Activated T-helper 1 cell treated with anti-CD3 and anti-CD28 coated beads, Interleukin-12 subunit alpha, Interleukin-12 subunit beta, Interleukin-2, Interleukin-4 antibody, amounts not matched to agents 30 ng/mL and 10 ng/mL and 1 ng/mL, durations not matched to agents 14 hours and 24 hours and 36 hours (primary cell): ENCODE results near the gene USP37. TPM values are rescaled to one million over a fixed set of nuclear protein-coding genes. Genes with fewer than 3 reads are reported as not detected.

ENCODE experiments used
- DNase-seq: peaks from one replicate; pipeline ENCODE4 v3.0.0; 2021; ENCODE audit warnings: low spot score
- H3K27ac Mint-ChIP-seq: one replicate; pipeline ENCODE4 v1.8.0; 2021; ENCODE audit warnings: mild to moderate bottlenecking, mixed read lengths
- H3K27me3 Mint-ChIP-seq: one replicate; pipeline ENCODE4 v1.8.0; 2022; ENCODE audit warnings: mild to moderate bottlenecking, moderate library complexity, mixed read lengths; ENCODE audit not compliant: insufficient read depth
- H3K36me3 Mint-ChIP-seq: one replicate; pipeline ENCODE4 v1.8.0; 2021; ENCODE audit warnings: low read depth, mixed read lengths
- H3K4me1 Mint-ChIP-seq: one replicate; pipeline ENCODE4 v1.8.0; 2021; ENCODE audit warnings: low read depth, mixed read lengths
- H3K4me3 Mint-ChIP-seq: one replicate; pipeline ENCODE4 v1.8.0; 2021; ENCODE audit warnings: mild to moderate bottlenecking, moderate library complexity, mixed read lengths
- H3K9me3 Mint-ChIP-seq: one replicate; pipeline ENCODE4 v1.8.0; 2021; ENCODE audit warnings: mixed read lengths
- intact Hi-C: fragments of 100-400 bp; cut with micrococcal nuclease; formaldehyde crosslinking; loops from one replicate; pipeline ENCODE4 v1.15.1; 2024
- total RNA-seq: library from RNA; stranded (reverse); gene quantifications from 2 replicates; pipeline ENCODE4 v1.2.3, GENCODE V29; 2022

Gene USP37
- total RNA-seq, 1 donor from 2014 or later = 43.5 TPM

DNA sequence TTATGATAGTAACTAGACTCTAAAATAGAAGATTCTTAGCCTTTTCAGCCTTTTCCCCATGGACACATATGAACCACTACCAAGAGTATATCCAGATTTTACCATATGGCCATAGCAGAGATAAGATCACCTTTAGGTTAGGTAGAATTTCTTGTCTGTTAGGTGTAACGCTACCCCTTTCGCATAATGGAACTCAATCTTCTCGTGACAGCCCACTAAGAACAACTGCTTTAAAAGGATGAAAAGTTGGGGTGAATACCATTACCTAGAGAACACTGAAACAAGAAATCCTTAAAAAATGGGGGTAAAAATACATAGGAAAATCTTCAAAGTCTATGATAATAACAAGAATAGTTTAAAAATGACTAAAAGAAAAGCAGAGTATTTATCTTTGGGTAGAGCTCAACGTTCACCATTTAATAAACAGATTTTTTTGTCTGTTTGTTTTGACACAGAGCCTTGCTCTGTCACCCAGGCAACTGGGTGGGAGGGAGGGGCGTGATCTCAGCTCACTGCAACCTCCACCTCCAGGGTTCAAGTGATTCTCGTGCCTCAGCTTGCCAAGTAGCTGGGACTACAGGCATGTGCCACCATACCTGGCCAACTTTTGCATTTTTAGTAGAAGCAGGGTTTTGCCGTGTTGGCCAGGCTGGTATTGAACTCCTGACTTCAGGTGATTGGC is 82.0 kb downstream of the USP37 start:
- H3K36me3 Mint-ChIP-seq = peaks cover 51% of the 10 kb centered on the region
- H3K4me3 Mint-ChIP-seq = no peak overlapping the region

DNA sequence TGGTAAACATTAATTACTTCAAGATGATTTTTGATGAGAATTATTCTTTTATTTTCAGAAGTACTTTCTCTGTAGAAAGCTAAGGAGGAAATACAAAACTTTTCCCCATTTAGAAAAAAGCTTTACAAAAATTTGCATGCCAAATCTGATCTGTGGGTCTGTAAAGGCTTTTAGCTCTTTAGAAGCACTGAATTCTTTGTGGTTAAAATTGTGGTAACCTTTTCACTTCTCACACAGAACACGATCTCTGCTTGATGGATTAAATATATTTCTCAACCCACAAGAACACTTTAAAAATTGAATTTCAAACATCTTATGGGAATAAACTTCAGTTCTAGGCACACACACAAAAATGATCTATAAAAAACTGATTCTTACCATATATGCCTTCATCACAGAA is 85.5 kb downstream of the USP37 start:
- Mint-ChIP-seq H3K27ac (no peak overlapping the region), H3K27me3 (no peaks in the 10 kb centered on the region), H3K36me3 (peaks cover 47% of the 10 kb centered on the region), H3K9me3 (no peaks in the 10 kb centered on the region), H3K4me1 (peaks cover 13% of the 10 kb centered on the region), H3K4me3 (no peak overlapping the region)
- intact Hi-C loops = no loop called here
- no peak for DNase-seq

More for the DNA sequence above, 82.0 kb downstream of the USP37 start:
- no peak for DNase-seq
- intact Hi-C loops = no loop called here
- peaks cover 13% of the 10 kb centered on the region for H3K4me1 Mint-ChIP-seq
- H3K27me3 Mint-ChIP-seq = no peaks in the 10 kb centered on the region
- no peaks in the 10 kb centered on the region for H3K9me3 Mint-ChIP-seq
- H3K27ac Mint-ChIP-seq = no peak overlapping the region

DNA sequence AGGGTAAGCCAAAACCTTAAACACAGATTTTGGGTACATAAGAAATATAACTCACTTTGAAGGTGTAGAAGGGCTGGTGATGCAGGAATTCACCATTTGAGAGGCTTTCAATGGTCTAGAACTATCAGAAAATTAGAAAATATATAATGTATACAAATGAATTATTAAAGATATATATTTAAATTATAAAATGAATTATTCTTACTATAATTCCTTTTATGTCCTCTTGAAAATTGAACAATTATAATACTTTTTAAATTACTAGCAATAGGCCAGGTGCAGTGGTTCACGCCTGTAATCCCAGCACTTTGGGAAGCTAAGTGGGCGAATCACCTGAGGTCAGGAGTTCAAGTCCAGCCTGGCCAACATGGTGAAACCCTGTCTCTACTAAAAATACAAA is 88.6 kb downstream of the USP37 start:
- intact Hi-C loops = no loop called here
- H3K4me1 Mint-ChIP-seq = peaks cover 13% of the 10 kb centered on the region
- DNase-seq = no peak
- no peaks in the 10 kb centered on the region for H3K27me3 Mint-ChIP-seq
- H3K4me3 Mint-ChIP-seq = no peak overlapping the region
- no peak overlapping the region for H3K27ac Mint-ChIP-seq
- H3K9me3 Mint-ChIP-seq = no peaks in the 10 kb centered on the region
- peaks cover 39% of the 10 kb centered on the region for H3K36me3 Mint-ChIP-seq

DNA sequence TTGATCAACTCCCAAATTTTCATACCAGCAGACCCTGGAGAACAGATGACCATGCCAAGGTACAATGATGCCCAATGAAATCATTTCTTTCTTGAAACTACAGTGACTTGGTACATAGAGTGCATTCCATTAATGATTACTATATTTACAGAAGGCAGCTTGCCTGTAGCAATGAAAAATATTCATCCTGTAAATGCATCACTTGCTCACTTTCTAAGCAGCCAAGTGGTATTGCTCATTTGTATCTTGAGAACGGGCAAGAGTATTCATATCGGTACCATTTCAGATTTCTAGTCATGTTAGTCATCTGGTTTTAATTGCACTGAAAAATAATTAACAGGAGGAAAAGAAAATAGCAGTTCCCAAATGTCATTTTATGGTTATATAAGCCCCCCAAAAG is 89.6 kb downstream of the USP37 start:
- no peak overlapping the region for H3K27ac Mint-ChIP-seq
- peaks cover 43% of the 10 kb centered on the region for H3K36me3 Mint-ChIP-seq
- no peaks in the 10 kb centered on the region for H3K27me3 Mint-ChIP-seq

DNA sequence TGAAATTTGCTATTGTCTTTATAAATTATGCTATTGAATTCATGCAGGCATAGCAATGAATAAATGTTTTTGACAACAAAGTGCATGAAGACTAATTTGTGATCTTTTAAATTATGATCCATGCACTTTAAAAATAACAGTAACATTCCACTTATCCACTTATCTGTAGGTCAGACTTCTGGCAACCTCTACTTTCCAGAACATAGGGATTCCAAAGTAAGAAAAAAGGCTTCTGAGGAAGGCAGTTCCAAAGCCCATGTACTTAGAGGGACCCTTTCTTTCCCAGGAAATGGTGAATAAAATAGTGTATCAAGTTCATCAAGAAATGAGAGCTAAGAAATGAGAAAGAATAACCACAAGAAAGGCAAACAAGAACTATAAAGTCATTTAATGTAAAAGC is 90.9 kb downstream of the USP37 start:
- Mint-ChIP-seq H3K36me3 (peaks cover 41% of the 10 kb centered on the region), H3K4me3 (no peak overlapping the region), H3K9me3 (no peaks in the 10 kb centered on the region), H3K27ac (no peak overlapping the region), H3K27me3 (no peaks in the 10 kb centered on the region), H3K4me1 (no peaks in the 10 kb centered on the region)
- intact Hi-C loops = no loop called here
- DNase-seq = no peak

More for the DNA sequence above, 89.6 kb downstream of the USP37 start:
- Mint-ChIP-seq H3K9me3 (no peaks in the 10 kb centered on the region), H3K4me1 (peaks cover 10% of the 10 kb centered on the region), H3K4me3 (no peak overlapping the region)
- intact Hi-C loops = no loop called here
- DNase-seq = no peak

DNA sequence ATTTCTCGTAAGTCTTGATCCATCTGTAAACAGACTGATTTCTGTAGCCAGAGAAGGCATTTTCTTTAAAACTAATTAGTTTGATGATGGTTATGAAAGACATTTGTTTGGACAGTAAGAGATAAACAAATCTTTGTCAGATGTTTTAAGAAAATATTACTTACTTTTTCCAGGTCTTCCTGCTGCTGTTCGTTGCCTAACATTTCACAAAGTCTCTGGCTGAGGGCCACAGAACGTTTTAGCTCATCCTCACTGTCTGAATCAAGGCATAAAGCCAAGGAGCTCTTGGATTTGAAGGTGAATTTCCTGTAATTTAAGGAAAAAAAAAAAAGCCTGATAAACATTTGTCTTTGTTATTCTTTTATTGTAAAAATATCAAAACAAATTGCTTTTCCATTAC is 91.5 kb downstream of the USP37 start:
- H3K36me3 Mint-ChIP-seq = peaks cover 38% of the 10 kb centered on the region
- H3K9me3 Mint-ChIP-seq = no peaks in the 10 kb centered on the region
- no peak overlapping the region for H3K4me3 Mint-ChIP-seq
- no peak overlapping the region for H3K27ac Mint-ChIP-seq
- H3K4me1 Mint-ChIP-seq = no peaks in the 10 kb centered on the region
- no peak for DNase-seq
- intact Hi-C loops = no loop called here
- no peaks in the 10 kb centered on the region for H3K27me3 Mint-ChIP-seq

DNA sequence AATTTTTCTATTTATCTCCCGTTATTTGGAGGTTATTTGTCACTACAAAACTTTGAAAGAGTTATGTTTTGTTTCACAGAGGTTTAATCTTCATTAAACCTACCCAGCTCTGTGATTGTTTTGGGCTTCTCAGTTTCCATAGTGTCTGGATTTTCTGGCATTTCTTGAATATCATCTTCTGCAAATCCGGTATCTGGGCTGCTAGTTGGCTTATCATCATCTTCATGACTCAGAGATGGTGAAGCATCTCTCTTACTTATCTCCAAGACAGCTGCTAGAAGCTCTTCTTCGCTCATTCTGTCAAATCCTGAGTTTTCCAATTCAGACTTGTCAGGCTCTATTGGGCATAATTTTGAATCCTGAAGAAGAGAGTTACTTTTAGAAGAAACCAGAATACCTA is 93.6 kb downstream of the USP37 start:
- Mint-ChIP-seq H3K9me3 (no peaks in the 10 kb centered on the region), H3K27me3 (no peaks in the 10 kb centered on the region), H3K36me3 (peaks cover 43% of the 10 kb centered on the region), H3K4me1 (peaks cover 9% of the 10 kb centered on the region), H3K4me3 (no peak overlapping the region), H3K27ac (no peak overlapping the region)
- no peak for DNase-seq
- intact Hi-C loops = no loop called here

DNA sequence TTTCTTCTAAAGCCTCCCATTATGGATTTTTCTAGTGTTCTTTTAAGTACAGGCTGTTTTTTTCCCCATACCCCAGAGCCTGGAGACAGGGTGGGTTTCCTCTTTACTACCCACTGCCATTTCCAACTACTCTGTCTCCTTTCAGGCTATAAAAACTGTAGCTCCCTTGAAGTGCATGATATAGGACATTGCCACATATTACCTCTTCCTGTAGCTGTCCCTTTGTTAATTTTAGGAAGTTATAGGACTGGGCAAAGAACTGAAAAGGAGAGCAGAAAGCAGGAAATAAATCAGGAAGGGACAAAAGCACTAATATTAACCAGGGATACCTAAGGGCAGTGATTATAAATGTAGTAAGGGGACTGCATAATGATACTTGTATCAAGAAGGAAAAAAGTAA is 95.2 kb downstream of the USP37 start:
- H3K36me3 Mint-ChIP-seq = peaks cover 41% of the 10 kb centered on the region
- intact Hi-C loops = no loop called here
- H3K4me3 Mint-ChIP-seq = no peak overlapping the region

DNA sequence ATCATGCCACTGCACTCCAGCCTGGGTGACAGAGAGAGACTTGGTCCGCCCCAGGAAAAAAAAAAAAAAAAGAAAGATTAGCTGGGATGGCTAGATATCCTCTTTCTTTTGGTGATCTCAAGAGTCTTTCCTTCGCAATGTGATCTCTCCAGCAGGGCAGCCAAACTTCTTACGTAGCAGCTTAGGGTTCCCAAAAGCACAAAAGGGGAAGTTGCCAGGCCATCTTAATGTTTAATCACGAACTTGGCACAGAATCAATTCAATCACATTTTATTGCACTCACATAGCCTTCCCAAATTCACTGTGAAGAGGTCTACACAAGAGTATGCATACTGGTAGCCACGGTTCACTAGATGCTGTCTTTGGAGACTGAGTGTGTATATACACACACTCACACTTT is 96.2 kb downstream of the USP37 start:
- no peak overlapping the region for H3K27ac Mint-ChIP-seq
- intact Hi-C loops = no loop called here
- peaks cover 37% of the 10 kb centered on the region for H3K36me3 Mint-ChIP-seq
- no peaks in the 10 kb centered on the region for H3K27me3 Mint-ChIP-seq
- H3K9me3 Mint-ChIP-seq = no peaks in the 10 kb centered on the region
- peaks cover 9% of the 10 kb centered on the region for H3K4me1 Mint-ChIP-seq
- no peak for DNase-seq
- H3K4me3 Mint-ChIP-seq = no peak overlapping the region

More for the DNA sequence above, 95.2 kb downstream of the USP37 start:
- Mint-ChIP-seq H3K27me3 (no peaks in the 10 kb centered on the region), H3K4me1 (peaks cover 9% of the 10 kb centered on the region), H3K9me3 (no peaks in the 10 kb centered on the region), H3K27ac (no peak overlapping the region)
- DNase-seq = no peak

DNA sequence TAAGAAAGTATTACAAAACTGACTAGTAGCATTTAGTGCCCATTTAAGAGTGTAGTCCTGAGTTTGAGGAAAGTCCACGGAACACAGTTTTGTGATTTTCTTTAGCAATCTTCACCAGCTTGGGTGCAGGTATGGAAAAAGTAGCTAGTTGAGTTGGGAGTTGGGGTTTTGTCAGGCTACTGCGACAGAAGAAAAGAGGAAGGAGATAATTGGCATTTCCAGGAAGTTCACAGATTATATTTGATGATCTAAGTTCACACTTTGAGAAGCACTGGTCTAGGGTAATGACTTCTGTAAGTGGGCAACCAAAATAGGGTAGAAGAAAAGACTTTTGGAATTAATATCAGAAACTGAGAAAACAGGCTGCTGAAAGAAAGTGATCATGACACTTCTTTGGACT is 97.1 kb downstream of the USP37 start:
- Mint-ChIP-seq H3K4me3 (no peak overlapping the region), H3K27me3 (no peaks in the 10 kb centered on the region), H3K27ac (no peak overlapping the region), H3K36me3 (peaks cover 36% of the 10 kb centered on the region), H3K4me1 (peaks cover 9% of the 10 kb centered on the region), H3K9me3 (no peaks in the 10 kb centered on the region)
- intact Hi-C loops = no loop called here
- no peak for DNase-seq

DNA sequence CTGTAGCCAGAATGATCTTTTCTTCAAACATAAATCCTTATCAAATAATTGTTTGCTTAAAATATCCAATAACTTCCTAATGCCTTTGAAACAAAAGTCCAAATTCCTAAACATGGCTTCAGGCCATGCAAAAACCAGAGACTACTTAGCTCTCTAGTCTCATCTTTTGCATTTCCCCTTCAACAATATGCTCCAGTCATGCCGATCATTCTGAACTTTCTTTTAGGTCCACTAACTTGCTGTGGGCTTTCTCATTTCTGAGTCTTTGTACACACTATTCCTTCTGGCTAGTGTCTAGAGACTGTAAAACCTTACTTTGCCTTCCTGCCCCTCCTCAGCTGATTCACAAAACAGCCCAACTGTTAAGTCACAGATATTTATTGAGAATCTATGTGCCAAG is 97.7 kb downstream of the USP37 start:
- no peaks in the 10 kb centered on the region for H3K9me3 Mint-ChIP-seq
- peaks cover 9% of the 10 kb centered on the region for H3K4me1 Mint-ChIP-seq
- no peak for DNase-seq
- no peak overlapping the region for H3K27ac Mint-ChIP-seq
- intact Hi-C loops = no loop called here
- no peak overlapping the region for H3K4me3 Mint-ChIP-seq
- no peaks in the 10 kb centered on the region for H3K27me3 Mint-ChIP-seq
- H3K36me3 Mint-ChIP-seq = peaks cover 36% of the 10 kb centered on the region

DNA sequence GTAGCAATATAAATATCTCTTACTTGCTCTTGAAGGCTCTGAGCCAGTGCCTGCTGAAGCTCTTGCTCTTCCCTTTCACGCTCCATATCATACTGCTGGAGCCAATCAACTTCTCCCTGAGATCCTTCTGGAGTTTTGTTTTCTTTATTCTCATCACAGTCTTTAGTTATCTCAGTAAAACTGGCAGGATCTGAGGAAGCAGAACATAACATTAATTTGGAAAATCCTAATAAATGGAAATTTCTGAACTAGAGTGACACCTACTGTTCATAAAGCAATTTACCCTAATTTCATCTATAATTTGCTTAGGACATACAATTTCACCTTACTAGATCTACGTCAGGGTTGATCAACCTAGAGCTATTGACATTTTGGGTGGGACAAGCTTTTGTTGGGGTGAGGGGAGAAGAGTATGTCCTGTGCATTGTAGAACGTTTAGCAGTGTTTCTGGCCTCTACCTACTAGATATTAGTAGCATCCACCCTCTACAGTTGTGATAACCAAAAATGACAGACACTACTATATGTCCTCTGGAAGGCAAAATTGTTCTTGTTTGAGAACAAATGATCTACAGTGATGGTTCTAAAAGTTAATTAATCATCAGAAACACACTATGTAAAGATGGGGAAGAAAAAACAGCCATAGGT is 102.0 kb downstream of the USP37 start:
- Mint-ChIP-seq H3K27me3 (no peaks in the 10 kb centered on the region), H3K36me3 (peaks cover 28% of the 10 kb centered on the region), H3K27ac (no peak overlapping the region), H3K9me3 (no peaks in the 10 kb centered on the region), H3K4me3 (no peak overlapping the region), H3K4me1 (peaks cover 4% of the 10 kb centered on the region)
- intact Hi-C loops = loop anchor here (1.0 to 2.0 kb wide), 3 partner anchors 60 to 173 kb away; partner anchors contain the start of gene TMBIM1
- no peak for DNase-seq

DNA sequence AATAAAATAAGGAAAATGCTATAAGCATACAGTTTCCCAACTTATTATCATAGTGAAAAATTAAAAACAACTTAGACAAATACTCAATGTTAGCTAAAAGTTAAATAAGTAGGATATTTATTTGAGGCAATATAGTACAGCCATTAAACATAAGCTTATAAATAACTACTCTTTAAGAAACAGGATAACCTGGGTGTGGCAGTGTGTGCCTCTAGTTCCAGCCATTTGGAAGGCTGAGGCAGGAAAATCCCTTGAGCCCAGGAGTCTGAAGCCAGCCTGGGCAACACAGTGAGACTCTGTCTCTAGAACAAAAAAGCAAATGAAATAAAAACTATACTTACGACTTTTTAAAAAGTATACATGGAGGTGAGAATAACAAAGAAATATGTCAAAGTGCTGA is 109.6 kb downstream of the USP37 start:
- Mint-ChIP-seq H3K36me3 (peaks cover 33% of the 10 kb centered on the region), H3K4me3 (no peak overlapping the region), H3K4me1 (no peaks in the 10 kb centered on the region), H3K27me3 (no peaks in the 10 kb centered on the region), H3K9me3 (peaks cover 8% of the 10 kb centered on the region), H3K27ac (no peak overlapping the region)
- no peak for DNase-seq
- intact Hi-C loops = no loop called here
